IMR-90 (cell line): ENCODE data around the gene FAM163B.

Experiments
- BHLHE40 ChIP-seq: fragments of 150-350 bp; IDR thresholded peaks from 2 replicates; pipeline ENCODE4 v1.6.1; 2016; ENCODE audit warnings: mild to moderate bottlenecking, low read depth, low read length
- CEBPB ChIP-seq: IDR thresholded peaks from 2 replicates; pipeline ENCODE4 v1.6.1; 2012; ENCODE audit warnings: low read depth, low read length, improper control_type of control experiment
- CHD1 ChIP-seq: IDR thresholded peaks from 2 replicates; pipeline ENCODE4 v1.6.1; 2012; ENCODE audit warnings: low read depth, low read length, improper control_type of control experiment
- FOS ChIP-seq: fragments of 150-350 bp; IDR thresholded peaks from 2 replicates; pipeline ENCODE4 v1.6.1; 2016; ENCODE audit warnings: low read depth, low read length
- MAFK ChIP-seq: IDR thresholded peaks from 2 replicates; pipeline ENCODE4 v1.6.1; 2012; ENCODE audit warnings: low read depth, low read length, improper control_type of control experiment
- MAZ ChIP-seq: IDR thresholded peaks from 2 replicates; pipeline ENCODE4 v1.6.1; 2012; ENCODE audit warnings: low read depth, mild to moderate bottlenecking, low read length, improper control_type of control experiment, moderate library complexity, borderline replicate concordance
- POLR2A ChIP-seq: IDR thresholded peaks from 2 replicates; pipeline ENCODE4 v1.6.1; 2012; ENCODE audit warnings: mild to moderate bottlenecking, low read depth, low read length
- RAD21 ChIP-seq: IDR thresholded peaks from 2 replicates; pipeline ENCODE4 v1.6.1; 2012; ENCODE audit warnings: low read length, improper control_type of control experiment
- RCOR1 ChIP-seq: IDR thresholded peaks from 2 replicates; pipeline ENCODE4 v1.6.1; 2012; ENCODE audit warnings: mild to moderate bottlenecking, low read length, improper control_type of control experiment; ENCODE audit not compliant: insufficient replicate concordance
- SMC3 ChIP-seq: fragments of 150-350 bp; IDR thresholded peaks from 2 replicates; pipeline ENCODE4 v1.6.1; 2016; ENCODE audit warnings: low read depth, mild to moderate bottlenecking, antibody characterized with exemption, low read length, moderate library complexity
- TF ChIP-seq, protein P1 (sequence below): fragments of 150-350 bp; IDR thresholded peaks from 2 replicates; pipeline ENCODE4 v1.6.1; 2017; ENCODE audit warnings: mild to moderate bottlenecking, antibody characterized with exemption, low read length, low read depth
- TF ChIP-seq, protein P2 (sequence below): conservative IDR thresholded peaks from 2 replicates; pipeline ENCODE4 v1.5.1; 2012; ENCODE audit warnings: mild to moderate bottlenecking, low read depth, low read length, improper control_type of control experiment
- TF ChIP-seq, protein P3 (sequence below): fragments of 150-350 bp; IDR thresholded peaks from 2 replicates; pipeline ENCODE4 v1.6.1; 2016; ENCODE audit warnings: low read depth, mild to moderate bottlenecking, low read length, moderate library complexity, borderline replicate concordance

DNA sequence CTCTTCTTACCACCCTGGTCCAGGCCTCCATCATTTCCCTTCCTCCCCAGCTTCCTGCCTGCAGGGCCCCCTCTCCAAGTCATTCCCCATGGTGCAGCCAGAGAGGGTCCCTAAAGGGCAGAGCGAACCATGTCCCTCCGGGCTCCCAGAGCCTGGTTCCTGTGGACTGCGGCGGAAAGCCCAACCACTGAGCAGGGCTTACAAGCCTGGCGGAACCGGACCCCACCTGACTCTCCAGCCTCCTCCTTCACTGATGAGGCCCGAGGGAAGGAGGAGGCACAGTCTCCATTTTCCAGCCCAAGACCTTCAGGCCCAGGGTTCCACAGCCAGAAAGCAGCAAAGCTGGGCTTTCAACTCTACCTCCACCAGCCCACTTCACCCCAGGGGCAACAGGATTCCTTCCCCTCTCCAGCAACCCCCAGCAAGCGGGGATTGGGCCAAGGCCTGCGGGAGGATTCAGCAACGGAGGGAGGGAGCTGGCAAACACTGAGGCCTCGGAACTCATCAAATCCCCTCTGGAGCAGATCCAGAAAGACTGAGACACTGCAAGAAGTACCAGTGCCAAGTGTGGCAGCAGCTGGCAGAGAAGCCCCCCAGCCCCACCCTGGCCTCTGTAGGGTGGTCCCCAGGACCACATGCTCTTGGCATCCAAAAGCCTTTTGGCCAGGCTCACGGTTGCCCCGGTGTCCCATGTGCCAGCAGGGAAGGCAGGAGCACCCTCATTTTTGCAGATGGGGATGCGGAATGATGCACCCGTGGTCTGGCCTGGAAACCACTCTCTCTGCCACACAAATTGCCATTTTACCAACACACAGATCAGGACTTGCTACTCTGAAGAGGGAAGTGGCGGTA lies 3.1 kb downstream of the FAM163B start:
- TF ChIP-seq SMC3, result no peak
- TF ChIP-seq CEBPB, result no peak
- no peak for TF ChIP-seq RAD21
- TF ChIP-seq, protein P1, sequence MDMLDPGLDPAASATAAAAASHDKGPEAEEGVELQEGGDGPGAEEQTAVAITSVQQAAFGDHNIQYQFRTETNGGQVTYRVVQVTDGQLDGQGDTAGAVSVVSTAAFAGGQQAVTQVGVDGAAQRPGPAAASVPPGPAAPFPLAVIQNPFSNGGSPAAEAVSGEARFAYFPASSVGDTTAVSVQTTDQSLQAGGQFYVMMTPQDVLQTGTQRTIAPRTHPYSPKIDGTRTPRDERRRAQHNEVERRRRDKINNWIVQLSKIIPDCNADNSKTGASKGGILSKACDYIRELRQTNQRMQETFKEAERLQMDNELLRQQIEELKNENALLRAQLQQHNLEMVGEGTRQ, result no peak
- no peak for TF ChIP-seq CHD1
- TF ChIP-seq, protein P2, sequence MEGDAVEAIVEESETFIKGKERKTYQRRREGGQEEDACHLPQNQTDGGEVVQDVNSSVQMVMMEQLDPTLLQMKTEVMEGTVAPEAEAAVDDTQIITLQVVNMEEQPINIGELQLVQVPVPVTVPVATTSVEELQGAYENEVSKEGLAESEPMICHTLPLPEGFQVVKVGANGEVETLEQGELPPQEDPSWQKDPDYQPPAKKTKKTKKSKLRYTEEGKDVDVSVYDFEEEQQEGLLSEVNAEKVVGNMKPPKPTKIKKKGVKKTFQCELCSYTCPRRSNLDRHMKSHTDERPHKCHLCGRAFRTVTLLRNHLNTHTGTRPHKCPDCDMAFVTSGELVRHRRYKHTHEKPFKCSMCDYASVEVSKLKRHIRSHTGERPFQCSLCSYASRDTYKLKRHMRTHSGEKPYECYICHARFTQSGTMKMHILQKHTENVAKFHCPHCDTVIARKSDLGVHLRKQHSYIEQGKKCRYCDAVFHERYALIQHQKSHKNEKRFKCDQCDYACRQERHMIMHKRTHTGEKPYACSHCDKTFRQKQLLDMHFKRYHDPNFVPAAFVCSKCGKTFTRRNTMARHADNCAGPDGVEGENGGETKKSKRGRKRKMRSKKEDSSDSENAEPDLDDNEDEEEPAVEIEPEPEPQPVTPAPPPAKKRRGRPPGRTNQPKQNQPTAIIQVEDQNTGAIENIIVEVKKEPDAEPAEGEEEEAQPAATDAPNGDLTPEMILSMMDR, result no peak
- no peak for TF ChIP-seq POLR2A
- TF ChIP-seq, protein P3, sequence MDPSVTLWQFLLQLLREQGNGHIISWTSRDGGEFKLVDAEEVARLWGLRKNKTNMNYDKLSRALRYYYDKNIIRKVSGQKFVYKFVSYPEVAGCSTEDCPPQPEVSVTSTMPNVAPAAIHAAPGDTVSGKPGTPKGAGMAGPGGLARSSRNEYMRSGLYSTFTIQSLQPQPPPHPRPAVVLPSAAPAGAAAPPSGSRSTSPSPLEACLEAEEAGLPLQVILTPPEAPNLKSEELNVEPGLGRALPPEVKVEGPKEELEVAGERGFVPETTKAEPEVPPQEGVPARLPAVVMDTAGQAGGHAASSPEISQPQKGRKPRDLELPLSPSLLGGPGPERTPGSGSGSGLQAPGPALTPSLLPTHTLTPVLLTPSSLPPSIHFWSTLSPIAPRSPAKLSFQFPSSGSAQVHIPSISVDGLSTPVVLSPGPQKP, result no peak
- no peak for TF ChIP-seq FOS
- no peak for TF ChIP-seq MAZ
- no peak for TF ChIP-seq BHLHE40
- no peak for TF ChIP-seq RCOR1
- no peak for TF ChIP-seq MAFK
